HG03097 (cell line): ENCODE measurements around the gene TMED10.

Source experiments
- ATAC-seq: cut with Tn5 transposase; IDR thresholded peaks from one replicate; pipeline ENCODE4 v1.9.1; 2021; ENCODE audit not compliant: unreplicated experiment, low FRiP score

Gene TMED10

GRCh38 chr14:75176142-75176820 lies at the start of gene TMED10:
TSS of gene TMED10 (minus strand) at chr14:75176612. CDS start at chr14:75176579, 33 bp downstream.
- peak; percentile 62 for ATAC-seq

DNA sequence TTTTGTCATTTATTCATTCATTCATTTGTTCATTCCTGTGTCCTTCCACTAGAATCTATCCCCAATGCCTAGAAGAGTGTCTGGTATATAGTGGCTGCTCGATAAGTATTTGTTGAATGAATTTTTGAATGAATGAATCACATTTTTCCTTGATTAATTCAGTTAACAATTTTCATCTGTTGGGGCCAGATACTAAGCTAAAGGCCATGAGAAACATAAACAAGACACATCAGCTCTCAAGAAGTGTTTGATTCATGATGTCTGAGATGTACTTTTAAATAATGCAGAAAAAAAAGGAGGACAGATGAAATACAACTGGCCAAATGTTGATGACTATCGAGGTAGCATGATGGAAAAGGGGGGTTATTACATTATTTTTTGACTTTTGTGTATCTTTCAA lies 48.1 kb upstream of the TMED10 start:
- ATAC-seq, result no peak

GRCh38 chr14:75223664-75224154 lies 47.3 kb upstream of the TMED10 start:
- no peak for ATAC-seq

DNA sequence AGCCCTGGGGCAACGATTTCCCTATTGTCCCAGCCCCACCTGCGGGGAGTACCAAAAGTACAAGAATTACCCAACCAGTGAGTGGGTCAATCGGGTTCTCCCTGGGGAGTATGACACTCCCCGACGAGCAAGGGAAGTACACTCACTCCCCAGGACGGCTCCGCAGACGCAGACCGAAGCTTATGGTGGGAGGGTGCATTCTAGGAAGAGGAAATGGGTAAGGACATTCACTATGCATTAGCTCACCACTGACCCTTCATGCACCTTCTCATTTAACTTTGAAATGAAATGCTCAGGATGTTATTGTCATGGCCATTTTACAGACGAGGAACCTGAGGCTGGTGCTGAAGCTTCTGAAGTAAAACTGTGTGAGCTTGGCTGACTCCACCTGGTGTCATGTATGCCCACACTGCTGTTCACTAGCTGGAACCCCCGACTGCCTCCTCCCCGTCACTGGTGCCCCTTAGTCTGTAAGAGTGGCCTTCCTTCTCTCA lies 45.8 kb upstream of the TMED10 start:
- ATAC-seq, result no peak

- no peak for ATAC-seq
Measured at GRCh38 chr14:75221797-75222196, 45.4 kb upstream of the TMED10 start.

DNA sequence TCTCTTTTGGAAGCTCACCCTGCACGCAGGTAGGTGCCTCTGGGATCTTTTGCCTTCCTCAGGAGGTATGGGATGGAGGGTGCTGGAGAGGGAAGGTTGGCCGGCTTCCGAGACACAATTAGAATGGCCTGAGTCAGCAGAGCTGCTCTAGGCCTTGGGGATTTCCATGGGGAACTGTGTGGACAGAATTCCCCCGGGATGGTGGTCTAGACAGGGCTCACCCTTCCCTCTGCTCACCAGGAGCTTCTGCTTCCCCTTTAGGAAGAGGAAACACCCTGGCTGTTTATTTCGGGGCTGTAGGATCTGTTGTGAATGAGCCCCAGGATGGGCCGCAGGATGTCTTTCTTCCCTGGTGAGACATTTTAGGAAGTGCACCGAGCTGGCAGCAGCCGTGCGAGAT lies 43.7 kb upstream of the TMED10 start:
- no peak for ATAC-seq

DNA sequence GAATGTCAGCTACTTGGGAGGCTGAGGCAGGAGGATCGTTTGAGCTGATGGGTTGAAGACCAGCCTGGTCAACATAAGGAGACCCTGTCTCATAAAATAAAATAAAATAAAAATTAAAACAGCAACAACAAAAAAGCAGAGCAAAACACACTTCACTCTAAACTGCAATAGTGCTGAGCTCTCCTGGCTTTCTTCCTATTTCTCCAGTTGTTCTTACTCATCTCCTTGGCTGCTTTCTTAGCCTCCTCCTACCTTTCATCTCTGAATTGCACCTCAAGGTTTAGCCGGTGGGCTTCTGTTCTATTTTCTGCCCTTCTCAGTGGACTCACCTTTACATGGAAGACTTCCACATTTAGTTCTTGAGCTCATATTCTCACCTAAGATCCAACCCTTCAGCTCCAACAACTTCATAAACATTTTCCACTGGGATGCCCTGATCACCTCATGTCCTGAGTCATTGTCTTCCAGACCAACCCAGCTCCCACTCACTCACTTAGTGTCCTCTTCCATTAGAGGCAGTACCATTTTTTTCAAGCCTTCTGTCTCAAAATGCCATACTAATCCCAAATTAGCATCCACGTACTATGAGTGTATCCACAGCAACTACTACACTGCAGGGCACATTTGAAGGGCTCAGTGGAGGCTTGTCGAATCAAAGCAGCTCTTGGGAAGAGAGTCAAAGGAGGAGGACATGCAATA lies 41.2 kb upstream of the TMED10 start:
- no peak for ATAC-seq

GRCh38 chr14:75216427-75217006 lies 40.1 kb upstream of the TMED10 start:
- no peak for ATAC-seq

- no peak for ATAC-seq
Measured at GRCh38 chr14:75215520-75215919, 39.1 kb upstream of the TMED10 start.

DNA sequence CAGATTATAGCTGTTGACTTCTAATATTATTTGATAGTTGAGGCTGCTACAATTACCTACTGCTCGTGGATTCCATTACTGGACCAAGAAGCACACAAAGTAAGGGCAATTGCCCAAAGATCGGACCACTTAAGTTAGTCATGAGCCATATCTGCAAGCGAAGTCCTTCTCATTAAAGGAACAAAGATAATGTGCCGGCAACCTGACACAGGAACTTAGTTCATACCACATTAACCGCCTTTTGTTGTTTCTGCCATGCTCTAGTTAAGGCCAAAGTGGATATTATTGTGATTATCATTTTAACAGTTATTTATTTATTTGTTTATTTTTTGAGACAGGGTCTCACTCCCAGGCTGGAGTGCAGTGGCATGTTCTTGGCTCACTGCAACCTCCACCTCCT lies 38.1 kb upstream of the TMED10 start:
- no peak for ATAC-seq

- no peak for ATAC-seq
Measured at GRCh38 chr14:75213172-75213571, 36.8 kb upstream of the TMED10 start.

DNA sequence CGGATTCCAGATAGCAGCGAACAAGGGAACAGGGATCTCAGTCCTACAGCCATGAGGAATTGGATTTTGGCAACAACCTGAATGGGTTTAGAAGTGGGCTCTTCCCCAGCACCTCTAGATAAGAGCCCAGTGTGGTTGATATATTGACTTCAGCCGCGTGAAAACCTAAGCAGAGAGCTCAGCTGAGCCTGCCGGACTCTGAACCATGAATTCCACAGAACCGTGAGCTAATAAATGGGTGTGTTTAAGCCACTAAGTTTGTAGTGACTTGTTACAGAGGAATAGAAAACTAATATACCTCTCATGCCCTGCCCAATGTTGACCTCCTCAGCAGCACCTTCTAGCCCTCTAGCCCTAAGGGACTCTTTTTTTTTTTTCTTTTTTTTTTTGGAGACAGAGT lies 32.4 kb upstream of the TMED10 start:
- no peak for ATAC-seq

- no peak for ATAC-seq
Measured at GRCh38 chr14:75206190-75206589, 29.8 kb upstream of the TMED10 start.

GRCh38 chr14:75205591-75205990 lies 29.2 kb upstream of the TMED10 start:
- ATAC-seq, result no peak

DNA sequence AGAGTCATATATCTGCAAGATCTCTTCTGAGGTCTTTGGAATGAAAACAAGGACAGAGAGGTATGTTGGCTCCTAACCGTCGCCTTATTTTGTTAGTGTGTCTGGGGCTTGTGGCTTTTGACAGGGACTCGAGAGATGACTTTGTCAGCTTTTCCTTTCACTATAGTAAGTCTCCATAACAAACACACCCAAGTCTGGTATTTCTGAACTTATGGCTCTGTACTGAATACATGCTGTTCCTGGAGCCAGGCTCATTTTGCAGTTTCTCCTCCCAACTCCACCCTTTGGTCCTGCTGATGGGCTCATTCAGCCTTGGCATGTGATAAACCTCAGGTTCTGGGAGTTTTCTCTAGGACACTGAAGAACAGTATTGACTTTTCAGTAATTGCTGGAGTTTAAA lies 27.7 kb upstream of the TMED10 start:
- no peak for ATAC-seq

DNA sequence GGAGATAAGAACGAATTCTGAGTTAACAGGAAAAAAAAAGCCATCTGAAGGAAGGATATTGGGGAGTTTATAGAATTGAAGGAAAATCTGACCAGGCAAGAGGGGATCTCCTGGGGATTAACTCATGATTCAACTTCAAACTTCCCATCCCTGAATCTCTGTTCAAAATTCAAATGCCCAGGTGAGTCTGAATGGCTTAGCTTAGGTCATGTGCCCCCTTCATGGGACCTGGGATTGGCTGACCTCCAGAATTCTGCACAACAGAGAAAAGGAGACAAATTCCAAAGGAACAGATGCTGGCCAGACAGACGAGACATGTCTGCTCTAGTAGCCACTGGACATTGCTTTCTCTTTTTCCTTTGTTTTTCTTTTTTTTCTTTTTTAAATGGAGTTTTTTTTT lies 26.2 kb upstream of the TMED10 start:
- no peak for ATAC-seq

- ATAC-seq, result no peak
Measured at GRCh38 chr14:75201087-75201486, 24.7 kb upstream of the TMED10 start.

DNA sequence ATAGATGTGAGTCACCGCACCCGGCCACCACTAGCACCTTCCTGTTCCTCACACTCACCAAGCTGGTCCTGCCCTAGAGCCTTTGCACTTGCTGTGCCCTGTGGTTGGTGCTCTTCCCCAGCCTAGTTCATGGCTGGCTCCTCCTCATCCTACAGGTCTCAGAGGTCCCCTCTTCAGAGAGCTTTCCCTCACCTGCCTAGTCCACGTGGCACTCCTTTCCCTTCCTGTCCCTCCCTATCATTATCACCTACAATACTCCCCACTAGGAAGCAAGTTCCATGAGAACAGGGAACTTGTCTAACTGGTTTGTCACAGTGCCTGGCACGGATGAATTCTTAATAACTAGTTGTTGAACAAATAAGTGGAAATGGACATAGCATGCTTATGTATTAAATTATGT lies 24.0 kb upstream of the TMED10 start:
- no peak for ATAC-seq

DNA sequence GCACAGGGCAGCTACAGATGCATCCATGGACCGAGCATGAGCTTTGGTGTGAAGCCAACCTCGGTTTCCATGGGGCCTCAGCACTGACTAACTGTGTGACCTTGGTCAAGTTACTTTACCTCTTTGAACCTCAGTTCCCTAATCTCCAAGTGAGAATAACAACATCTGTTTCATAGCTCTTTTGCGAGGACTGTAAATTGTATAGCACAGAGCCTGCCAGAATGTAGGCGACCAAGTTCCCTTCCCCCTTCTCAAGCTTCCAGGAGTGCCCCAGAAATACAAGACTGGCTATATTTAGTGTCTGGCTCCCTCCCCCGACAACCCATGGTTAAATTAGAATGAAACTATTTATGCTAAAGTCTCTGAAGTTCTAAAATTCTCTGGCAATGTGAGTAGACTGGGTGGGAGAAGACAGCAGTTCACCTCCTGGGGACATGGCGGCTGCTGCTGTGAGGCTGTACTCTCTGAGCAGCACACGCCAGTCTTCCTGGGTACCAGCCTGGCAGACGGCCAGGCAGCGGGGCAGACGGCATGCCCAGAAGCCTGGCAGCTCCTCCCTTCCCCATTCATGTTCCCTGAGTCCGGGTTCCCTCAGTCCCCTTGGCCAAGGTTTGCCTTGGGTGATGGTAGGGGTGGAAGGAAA lies 22.0 kb upstream of the TMED10 start:
- ATAC-seq, result no peak

GRCh38 chr14:75197338-75197737 lies 20.9 kb upstream of the TMED10 start:
- ATAC-seq, result no peak

- no peak for ATAC-seq
Measured at GRCh38 chr14:75196468-75196867, 20.1 kb upstream of the TMED10 start.
